HG02943 (cell line): ENCODE results near the gene CREBL2.
"Not testable (repeated sequence)": the region's sequence is repeated elsewhere in the genome, so short reads cannot be mapped to it uniquely, and the experiment has no call there.

Experiments
- ATAC-seq: cut with Tn5 transposase; IDR thresholded peaks from one replicate; pipeline ENCODE4 v1.9.1; 2021; ENCODE audit warnings: mild to moderate bottlenecking, low read depth, moderate library complexity; ENCODE audit not compliant: unreplicated experiment

Gene CREBL2

GRCh38 chr12:12628013-12628412 lies 16.3 kb downstream of the CREBL2 start:
- no peak for ATAC-seq

- no peak for ATAC-seq
Observed at GRCh38 chr12:12630850-12631249, 19.2 kb downstream of the CREBL2 start.

- no peak for ATAC-seq
Observed at GRCh38 chr12:12635651-12636050, 24.0 kb downstream of the CREBL2 start.

GRCh38 chr12:12636641-12637040 lies 25.0 kb downstream of the CREBL2 start:
- no peak for ATAC-seq

GRCh38 chr12:12639995-12640394 lies 28.3 kb downstream of the CREBL2 start:
- ATAC-seq, result not testable (repeated sequence)

GRCh38 chr12:12641650-12642049 lies 30.0 kb downstream of the CREBL2 start:
- no peak for ATAC-seq

- ATAC-seq, result no peak
Observed at GRCh38 chr12:12642916-12643315, 31.2 kb downstream of the CREBL2 start.

GRCh38 chr12:12645485-12645884 lies 33.8 kb downstream of the CREBL2 start:
- no peak for ATAC-seq

GRCh38 chr12:12645968-12646367 lies 34.3 kb downstream of the CREBL2 start:
- ATAC-seq, result not testable (repeated sequence)

GRCh38 chr12:12646483-12647072 lies 34.9 kb downstream of the CREBL2 start:
- no peak for ATAC-seq

- no peak for ATAC-seq
Observed at GRCh38 chr12:12648284-12648683, 36.6 kb downstream of the CREBL2 start.

GRCh38 chr12:12648951-12649650 lies 37.4 kb downstream of the CREBL2 start:
- ATAC-seq, result no peak

GRCh38 chr12:12651752-12652151 lies 40.1 kb downstream of the CREBL2 start:
- no peak for ATAC-seq

GRCh38 chr12:12652704-12653103 lies 41.0 kb downstream of the CREBL2 start:
- not testable (repeated sequence) for ATAC-seq

- no peak for ATAC-seq
Observed at GRCh38 chr12:12653922-12654321, 42.2 kb downstream of the CREBL2 start.

- no peak for ATAC-seq
Observed at GRCh38 chr12:12654691-12655460, 43.2 kb downstream of the CREBL2 start.

GRCh38 chr12:12660201-12660600 lies 48.5 kb downstream of the CREBL2 start:
- no peak for ATAC-seq

- ATAC-seq, result no peak
Observed at GRCh38 chr12:12661086-12661856, 49.6 kb downstream of the CREBL2 start.

GRCh38 chr12:12663644-12664294 lies 52.1 kb downstream of the CREBL2 start:
- ATAC-seq, result no peak

GRCh38 chr12:12665194-12665593 lies 53.5 kb downstream of the CREBL2 start:
- no peak for ATAC-seq
